ENCODE results near the gene ARID1B. TPM values are rescaled to one million over a fixed set of nuclear protein-coding genes. Genes with fewer than 3 reads are reported as not detected.

The ARID1B gene
- total RNA-seq, 5 donors from 2014 or later (not counting 1 experiment from before 2014, with no cell fraction given), result 103 to 161 (median 108) TPM

- POLR2A ChIA-PET, result no interaction called here
- no peak for ATAC-seq (replicated peaks in 1 of 4)
- CTCF ChIA-PET, result interaction anchor here in 1 of 2 donors (0.6 kb wide), 1 partner anchor 53 kb away, joined by 4 read pairs; no protein-coding TSS in a partner anchor
These were observed 428.5 kb downstream of the ARID1B start for GRCh38 chr6:157205473-157206358.

DNA sequence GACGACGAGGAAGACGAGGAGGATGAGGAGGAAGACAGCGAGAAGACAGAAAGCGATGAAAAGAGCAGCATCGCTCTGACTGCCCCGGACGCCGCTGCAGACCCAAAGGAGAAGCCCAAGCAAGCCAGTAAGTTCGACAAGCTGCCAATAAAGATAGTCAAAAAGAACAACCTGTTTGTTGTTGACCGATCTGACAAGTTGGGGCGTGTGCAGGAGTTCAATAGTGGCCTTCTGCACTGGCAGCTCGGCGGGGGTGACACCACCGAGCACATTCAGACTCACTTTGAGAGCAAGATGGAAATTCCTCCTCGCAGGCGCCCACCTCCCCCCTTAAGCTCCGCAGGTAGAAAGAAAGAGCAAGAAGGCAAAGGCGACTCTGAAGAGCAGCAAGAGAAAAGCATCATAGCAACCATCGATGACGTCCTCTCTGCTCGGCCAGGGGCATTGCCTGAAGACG, 429.2 kb downstream of the ARID1B start:
- Mint-ChIP-seq H3K9me3 (no peaks in the 10 kb centered on the region), H3K4me3 (no peak overlapping the region), H3K27me3 (no peaks in the 10 kb centered on the region), H3K4me1 (no peaks in the 10 kb centered on the region), H3K36me3 (peaks cover 43% of the 10 kb centered on the region), H3K27ac (no peak overlapping the region)
- H3K27me3 ChIP-seq (replicated peaks in 1 of 2; ENCODE audit: control insufficient read depth in 2 of 2, extremely low read depth in 1 of 2, insufficient read depth in 2 of 2, low read length in 1 of 2), result no peaks in the 10 kb centered on the region
- H3K4me1 ChIP-seq (ENCODE audit: control insufficient read depth in 1 of 2, extremely low read depth in 1 of 2, insufficient read depth in 2 of 2, low read length in 2 of 2), result no peaks in the 10 kb centered on the region
- CTCF ChIA-PET, result no interaction called here
- ATAC-seq (replicated peaks in 1 of 4) (no peak), DNase-seq (no peak)
- H3K4me3 ChIP-seq (ENCODE audit: control insufficient read depth in 1 of 2, extremely low read depth in 1 of 2, low read length in 1 of 2), result no peak overlapping the region
- WGBS (ENCODE audit: insufficient coverage), result 98% methylated on average over 21 of the region's 23 CpGs
- POLR2A ChIA-PET, result no interaction called here
- no peaks in the 10 kb centered on the region for H3K9me3 ChIP-seq
- no peak overlapping the region for H3K27ac ChIP-seq (ENCODE audit: low read length)
- peaks cover 17 to 54% of the 10 kb centered on the region in 2 donors for H3K36me3 ChIP-seq (ENCODE audit: control insufficient read depth in 2 of 2, extremely low read depth in 1 of 2, insufficient read depth in 1 of 2, low read length in 1 of 2)

More at GRCh38 chr6:157205473-157206358, 428.5 kb downstream of the ARID1B start:
- no peaks in the 10 kb centered on the region for H3K9me3 ChIP-seq
- no peaks in the 10 kb centered on the region for H3K27me3 ChIP-seq (replicated peaks in 1 of 2; ENCODE audit: control insufficient read depth in 2 of 2, extremely low read depth in 1 of 2, insufficient read depth in 2 of 2, low read length in 1 of 2)
- H3K4me1 ChIP-seq (ENCODE audit: control insufficient read depth in 1 of 2, extremely low read depth in 1 of 2, insufficient read depth in 2 of 2, low read length in 2 of 2), result no peaks in the 10 kb centered on the region
- no peaks in the 10 kb centered on the region for H3K27me3 Mint-ChIP-seq
- WGBS (ENCODE audit: insufficient coverage), result 93% methylated on average over 5 of the region's 11 CpGs
- no peak overlapping the region for H3K4me3 Mint-ChIP-seq
- no peaks in the 10 kb centered on the region for H3K4me1 Mint-ChIP-seq
- peaks cover 21 to 61% of the 10 kb centered on the region in 2 donors for H3K36me3 ChIP-seq (ENCODE audit: control insufficient read depth in 2 of 2, extremely low read depth in 1 of 2, insufficient read depth in 1 of 2, low read length in 1 of 2)
- DNase-seq, result no peak
- H3K4me3 ChIP-seq (ENCODE audit: control insufficient read depth in 1 of 2, extremely low read depth in 1 of 2, low read length in 1 of 2), result no peak overlapping the region
- peaks cover 49% of the 10 kb centered on the region for H3K36me3 Mint-ChIP-seq
- H3K27ac ChIP-seq (ENCODE audit: low read length), result no peak overlapping the region
- no peaks in the 10 kb centered on the region for H3K9me3 Mint-ChIP-seq
- peak overlapping the region in 1 of 2 donors; percentile 25 for H3K27ac Mint-ChIP-seq

- DNase-seq (no peak), ATAC-seq (replicated peaks in 1 of 4) (no peak)
- peaks cover 34% of the 10 kb centered on the region for H3K36me3 Mint-ChIP-seq
- H3K4me3 ChIP-seq (ENCODE audit: control insufficient read depth in 1 of 2, extremely low read depth in 1 of 2, low read length in 1 of 2), result no peak overlapping the region
- no peak overlapping the region for H3K27ac Mint-ChIP-seq
- ChIA-PET POLR2A (no interaction called here), CTCF (no interaction called here)
- no peaks in the 10 kb centered on the region for H3K9me3 Mint-ChIP-seq
- 97% methylated on average over 14 of the region's 15 CpGs for WGBS (ENCODE audit: insufficient coverage)
- H3K4me1 ChIP-seq (ENCODE audit: control insufficient read depth in 1 of 2, extremely low read depth in 1 of 2, insufficient read depth in 2 of 2, low read length in 2 of 2), result no peaks in the 10 kb centered on the region
- H3K27ac ChIP-seq (ENCODE audit: low read length), result no peak overlapping the region
- H3K27me3 Mint-ChIP-seq, result no peaks in the 10 kb centered on the region
- no peaks in the 10 kb centered on the region for H3K9me3 ChIP-seq
- no peaks in the 10 kb centered on the region for H3K27me3 ChIP-seq (replicated peaks in 1 of 2; ENCODE audit: control insufficient read depth in 2 of 2, extremely low read depth in 1 of 2, insufficient read depth in 2 of 2, low read length in 1 of 2)
- H3K4me3 Mint-ChIP-seq, result no peak overlapping the region
- peaks cover 17 to 44% of the 10 kb centered on the region in 2 donors for H3K36me3 ChIP-seq (ENCODE audit: control insufficient read depth in 2 of 2, extremely low read depth in 1 of 2, insufficient read depth in 1 of 2, low read length in 1 of 2)
- no peaks in the 10 kb centered on the region for H3K4me1 Mint-ChIP-seq
These were observed 430.4 kb downstream of the ARID1B start for GRCh38 chr6:157207521-157208076.

DNA sequence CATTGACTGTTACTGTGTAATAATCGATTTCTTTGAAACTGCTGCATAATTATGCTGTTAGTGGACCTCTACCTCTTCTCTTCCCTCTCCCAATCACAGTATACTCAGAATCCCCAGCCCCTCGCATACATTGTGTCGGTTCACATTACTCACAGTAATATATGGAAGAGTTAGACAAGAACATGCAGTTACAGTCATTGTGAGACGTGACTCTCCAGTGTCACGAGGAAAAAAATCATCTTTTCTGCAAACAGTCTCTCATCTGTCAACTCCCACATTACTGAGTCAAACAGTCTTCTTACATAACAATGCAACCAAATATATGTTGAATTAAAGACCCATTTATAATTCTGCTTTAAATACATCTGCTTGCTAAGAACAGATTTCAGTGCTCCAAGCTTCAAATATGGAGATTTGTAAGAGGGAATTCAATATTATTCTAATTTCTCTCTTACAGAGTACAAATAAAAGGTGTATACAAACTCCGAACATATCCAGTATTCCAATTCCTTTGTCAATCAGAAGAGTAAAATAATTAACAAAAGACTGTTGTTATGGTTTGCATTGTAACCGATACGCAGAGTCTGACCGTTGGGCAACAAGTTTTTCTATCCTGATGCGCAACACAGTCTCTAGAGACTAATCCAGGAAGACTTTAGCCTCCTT, 432.8 kb downstream of the ARID1B start:
- Mint-ChIP-seq H3K27ac (peak overlapping the region in 1 of 2 donors; percentile 1), H3K36me3 (peaks cover 27% of the 10 kb centered on the region), H3K4me1 (no peaks in the 10 kb centered on the region), H3K9me3 (no peaks in the 10 kb centered on the region), H3K4me3 (no peak overlapping the region), H3K27me3 (no peaks in the 10 kb centered on the region)
- no CpG with 5 or more reads among the region's 10 CpGs for WGBS (ENCODE audit: insufficient coverage)
- ChIA-PET POLR2A (no interaction called here), CTCF (interaction anchor here in 1 of 2 donors (0.6 kb wide), 1 partner anchor 111 kb away, joined by 5 read pairs; no protein-coding TSS in a partner anchor)
- Histone ChIP-seq H3K36me3 (ENCODE audit: control insufficient read depth in 2 of 2, extremely low read depth in 1 of 2, insufficient read depth in 1 of 2, low read length in 1 of 2) (peaks cover 12 to 24% of the 10 kb centered on the region in 2 donors), H3K4me3 (ENCODE audit: control insufficient read depth in 1 of 2, extremely low read depth in 1 of 2, low read length in 1 of 2) (no peak overlapping the region), H3K27ac (ENCODE audit: low read length) (no peak overlapping the region), H3K9me3 (no peaks in the 10 kb centered on the region), H3K4me1 (ENCODE audit: control insufficient read depth in 1 of 2, extremely low read depth in 1 of 2, insufficient read depth in 2 of 2, low read length in 2 of 2) (no peaks in the 10 kb centered on the region), H3K27me3 (replicated peaks in 1 of 2; ENCODE audit: control insufficient read depth in 2 of 2, extremely low read depth in 1 of 2, insufficient read depth in 2 of 2, low read length in 1 of 2) (no peaks in the 10 kb centered on the region)
- DNase-seq (no peak), ATAC-seq (replicated peaks in 1 of 4) (no peak)

DNA sequence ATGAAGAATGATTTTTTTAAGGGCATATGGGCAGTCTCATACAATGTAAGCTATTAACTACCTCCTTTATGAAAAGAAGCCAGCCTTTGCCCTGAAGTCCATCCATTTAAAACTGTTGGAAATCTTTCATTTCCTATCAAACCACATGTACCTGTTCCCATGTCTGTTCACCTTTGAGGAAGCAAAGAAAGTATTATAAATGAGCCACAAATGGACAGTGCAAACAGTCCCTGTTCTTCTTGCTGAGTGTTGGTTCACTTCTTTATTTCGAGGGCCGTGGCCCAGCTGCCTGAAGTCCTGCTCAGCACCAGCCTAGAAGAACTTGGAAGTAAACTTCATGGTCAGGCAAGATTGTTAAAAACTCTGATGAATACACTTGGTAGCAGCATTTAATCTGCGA, 433.8 kb downstream of the ARID1B start:
- Mint-ChIP-seq H3K27me3 (no peaks in the 10 kb centered on the region), H3K4me3 (no peak overlapping the region), H3K4me1 (no peaks in the 10 kb centered on the region), H3K9me3 (no peaks in the 10 kb centered on the region), H3K36me3 (peaks cover 19% of the 10 kb centered on the region), H3K27ac (peak overlapping the region in 1 of 2 donors; percentile 30)
- no peak for ATAC-seq (replicated peaks in 1 of 4)
- ChIA-PET POLR2A (no interaction called here), CTCF (interaction anchor here in 1 of 2 donors (0.6 kb wide), 1 partner anchor 110 kb away, joined by 5 read pairs; no protein-coding TSS in a partner anchor)
- H3K36me3 ChIP-seq (ENCODE audit: control insufficient read depth in 2 of 2, extremely low read depth in 1 of 2, insufficient read depth in 1 of 2, low read length in 1 of 2), result peaks cover 12 to 16% of the 10 kb centered on the region in 2 donors
- no peaks in the 10 kb centered on the region for H3K9me3 ChIP-seq
- H3K4me1 ChIP-seq (ENCODE audit: control insufficient read depth in 1 of 2, extremely low read depth in 1 of 2, insufficient read depth in 2 of 2, low read length in 2 of 2), result no peaks in the 10 kb centered on the region
- no peaks in the 10 kb centered on the region for H3K27me3 ChIP-seq (replicated peaks in 1 of 2; ENCODE audit: control insufficient read depth in 2 of 2, extremely low read depth in 1 of 2, insufficient read depth in 2 of 2, low read length in 1 of 2)
- H3K4me3 ChIP-seq (ENCODE audit: control insufficient read depth in 1 of 2, extremely low read depth in 1 of 2, low read length in 1 of 2), result no peak overlapping the region
- no peak overlapping the region for H3K27ac ChIP-seq (ENCODE audit: low read length)
- no peak for DNase-seq
- WGBS (ENCODE audit: insufficient coverage), result 100% methylated on average over 2 of the region's 3 CpGs

Measured in T-cell (primary cell).